ENCODE data around the gene WWC2. TPM values are rescaled to one million over a fixed set of nuclear protein-coding genes. Genes with fewer than 3 reads are reported as not detected.

The WWC2 gene
- total RNA-seq, 1 donor from 2014 or later, result 109 TPM

DNA sequence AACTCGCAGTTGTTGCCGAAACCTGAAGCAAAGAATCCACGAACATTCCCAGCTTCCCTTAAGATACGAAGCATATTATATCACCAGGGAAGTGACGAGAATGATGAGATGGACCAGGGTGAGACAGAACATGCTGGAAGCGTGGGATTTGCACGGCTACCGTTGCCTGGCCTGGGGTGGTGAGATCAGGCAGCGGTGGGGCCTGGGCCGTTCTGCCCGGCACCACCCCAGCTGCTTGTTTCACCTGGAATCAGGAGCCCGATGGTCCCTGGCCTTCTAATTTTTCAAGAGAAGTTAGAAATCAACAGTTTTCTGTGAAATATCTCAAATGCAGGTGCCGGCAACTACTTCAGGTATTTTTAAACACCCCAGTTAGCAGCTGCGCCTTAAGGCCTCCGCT lies 215.3 kb downstream of the WWC2 start:
- H3K27ac ChIP-seq, result no peak overlapping the region
- peaks cover 42% of the 10 kb centered on the region for H3K36me3 ChIP-seq
- H3K9me3 ChIP-seq, result no peaks in the 10 kb centered on the region
- intact Hi-C loops (cut with DNase I), result no loop called here
- DNase-seq (no peak), ATAC-seq (no peak)
- H3K4me1 ChIP-seq, result no peaks in the 10 kb centered on the region
- H3K27me3 ChIP-seq (ENCODE audit: low read depth), result no peaks in the 10 kb centered on the region
- TF ChIP-seq, protein P1, sequence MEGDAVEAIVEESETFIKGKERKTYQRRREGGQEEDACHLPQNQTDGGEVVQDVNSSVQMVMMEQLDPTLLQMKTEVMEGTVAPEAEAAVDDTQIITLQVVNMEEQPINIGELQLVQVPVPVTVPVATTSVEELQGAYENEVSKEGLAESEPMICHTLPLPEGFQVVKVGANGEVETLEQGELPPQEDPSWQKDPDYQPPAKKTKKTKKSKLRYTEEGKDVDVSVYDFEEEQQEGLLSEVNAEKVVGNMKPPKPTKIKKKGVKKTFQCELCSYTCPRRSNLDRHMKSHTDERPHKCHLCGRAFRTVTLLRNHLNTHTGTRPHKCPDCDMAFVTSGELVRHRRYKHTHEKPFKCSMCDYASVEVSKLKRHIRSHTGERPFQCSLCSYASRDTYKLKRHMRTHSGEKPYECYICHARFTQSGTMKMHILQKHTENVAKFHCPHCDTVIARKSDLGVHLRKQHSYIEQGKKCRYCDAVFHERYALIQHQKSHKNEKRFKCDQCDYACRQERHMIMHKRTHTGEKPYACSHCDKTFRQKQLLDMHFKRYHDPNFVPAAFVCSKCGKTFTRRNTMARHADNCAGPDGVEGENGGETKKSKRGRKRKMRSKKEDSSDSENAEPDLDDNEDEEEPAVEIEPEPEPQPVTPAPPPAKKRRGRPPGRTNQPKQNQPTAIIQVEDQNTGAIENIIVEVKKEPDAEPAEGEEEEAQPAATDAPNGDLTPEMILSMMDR (IDR thresholded peaks at IDR 0.05), result no peak
- H3K4me3 ChIP-seq, result no peak overlapping the region

GRCh38 chr4:183314806-183315205 lies 215.7 kb downstream of the WWC2 start:
- ATAC-seq (no peak), DNase-seq (no peak)
- intact Hi-C loops (cut with DNase I), result no loop called here
- no peak overlapping the region for H3K4me3 ChIP-seq
- H3K4me1 ChIP-seq, result no peaks in the 10 kb centered on the region
- H3K27me3 ChIP-seq (ENCODE audit: low read depth), result no peaks in the 10 kb centered on the region
- H3K27ac ChIP-seq, result no peak overlapping the region
- peaks cover 44% of the 10 kb centered on the region for H3K36me3 ChIP-seq
- TF ChIP-seq, protein P1 (IDR thresholded peaks at IDR 0.05), result no peak
- H3K9me3 ChIP-seq, result no peaks in the 10 kb centered on the region

- Histone ChIP-seq H3K9me3 (no peaks in the 10 kb centered on the region), H3K4me1 (peaks cover 4% of the 10 kb centered on the region), H3K27ac (no peak overlapping the region), H3K27me3 (ENCODE audit: low read depth) (no peaks in the 10 kb centered on the region), H3K36me3 (peaks cover 26% of the 10 kb centered on the region), H3K4me3 (no peak overlapping the region)
- DNase-seq, result no peak
- intact Hi-C loops (cut with DNase I), result no loop called here
- TF ChIP-seq, protein P1 (IDR thresholded peaks at IDR 0.05), result no peak
- no peak for ATAC-seq
These were observed 219.6 kb downstream of the WWC2 start for GRCh38 chr4:183318656-183319055.

DNA sequence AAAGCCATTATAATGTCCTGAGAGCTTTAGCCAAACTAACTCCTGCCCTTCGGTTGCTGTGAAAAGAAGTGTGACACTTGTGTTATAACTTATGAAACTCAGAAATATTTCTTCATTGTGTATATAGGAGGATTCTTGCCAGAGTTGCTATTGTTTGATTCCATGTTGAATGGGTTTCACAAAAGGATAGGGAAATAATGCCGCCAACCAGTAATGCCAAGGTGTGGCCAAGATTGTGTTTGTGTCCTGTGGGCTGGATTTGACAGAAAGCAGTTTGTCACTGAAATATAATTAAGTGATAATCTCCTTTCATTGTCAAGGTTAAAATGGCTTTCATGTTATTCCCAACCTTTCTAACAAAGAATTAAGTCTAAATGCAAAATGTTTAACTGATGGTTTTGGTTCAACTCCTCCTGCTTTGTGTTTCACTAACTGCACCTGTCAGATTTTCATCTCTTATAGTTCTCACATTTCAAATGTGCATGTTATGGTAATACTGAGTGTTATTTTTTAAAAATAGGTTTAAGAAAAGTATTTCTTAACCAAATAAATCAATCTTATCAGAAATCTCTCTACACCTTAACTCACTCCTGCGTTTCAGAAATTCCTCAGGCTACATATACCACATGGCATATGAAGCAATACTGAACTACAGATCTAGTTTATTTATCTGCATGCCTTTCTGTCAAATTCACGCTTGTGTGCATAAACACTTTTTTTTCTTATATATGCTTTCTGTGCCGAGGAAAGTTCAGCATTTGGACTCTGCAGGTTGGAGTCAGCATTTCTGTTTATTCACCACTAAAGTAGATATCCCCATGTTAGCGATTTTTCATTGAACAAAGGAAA lies 221.4 kb downstream of the WWC2 start, which contains the start of gene CLDN22:
TSS of gene CLDN22 (minus strand) at position 66 of the 849 bp plus-strand sequence. CDS start at position 8, 58 bp downstream.
- DNase-seq (no peak), ATAC-seq (no peak)
- TF ChIP-seq, protein P1 (IDR thresholded peaks at IDR 0.05), result no peak
- intact Hi-C loops (cut with DNase I), result no loop called here
- H3K4me1 ChIP-seq, result peaks cover 4% of the 10 kb centered on the region
- no peak within 1 kb of the TSS for H3K27ac ChIP-seq
- H3K4me3 ChIP-seq, result no peak within 1 kb of the TSS
- no peaks in the 10 kb centered on the region for H3K27me3 ChIP-seq (ENCODE audit: low read depth)
- no peaks in the 10 kb centered on the region for H3K9me3 ChIP-seq
- H3K36me3 ChIP-seq, result peaks cover 11% of the 10 kb centered on the region

DNA sequence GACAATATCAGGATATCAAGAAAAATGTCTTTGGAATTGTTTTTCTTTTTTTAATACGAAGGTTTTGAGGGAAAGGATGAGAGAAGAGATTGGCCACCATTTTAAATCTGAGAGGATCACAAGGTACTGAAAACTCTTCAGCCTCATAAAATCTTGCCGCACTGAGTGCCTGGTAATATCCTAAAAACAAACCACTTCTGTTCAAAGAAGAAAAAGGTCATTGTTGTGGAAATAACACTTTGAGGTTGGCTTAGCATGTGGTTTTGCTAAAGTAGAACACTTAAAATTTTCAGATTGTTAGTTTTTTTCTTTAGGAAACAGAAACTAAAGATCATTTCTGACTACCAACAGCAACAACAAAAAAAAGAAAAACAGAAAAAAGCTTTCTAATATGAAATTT lies 222.0 kb downstream of the WWC2 start:
- Histone ChIP-seq H3K27me3 (ENCODE audit: low read depth) (no peaks in the 10 kb centered on the region), H3K4me1 (peaks cover 4% of the 10 kb centered on the region), H3K36me3 (peaks cover 7% of the 10 kb centered on the region), H3K27ac (no peak overlapping the region), H3K4me3 (no peak overlapping the region), H3K9me3 (no peaks in the 10 kb centered on the region)
- no peak for ATAC-seq
- intact Hi-C loops (cut with DNase I), result no loop called here
- DNase-seq, result no peak
- TF ChIP-seq, protein P1 (IDR thresholded peaks at IDR 0.05), result no peak

All from lower lobe of right lung (tissue), 2 donors.